ENCODE measurements around the gene MEIS2. TPM values are rescaled to one million over a fixed set of nuclear protein-coding genes. Genes with fewer than 3 reads are reported as not detected.
"Not testable (repeated sequence)": the region's sequence is repeated elsewhere in the genome, so short reads cannot be mapped to it uniquely, and the experiment has no call there.

The MEIS2 gene
- total RNA-seq, 1 donor from 2014 or later, result not detected

DNA sequence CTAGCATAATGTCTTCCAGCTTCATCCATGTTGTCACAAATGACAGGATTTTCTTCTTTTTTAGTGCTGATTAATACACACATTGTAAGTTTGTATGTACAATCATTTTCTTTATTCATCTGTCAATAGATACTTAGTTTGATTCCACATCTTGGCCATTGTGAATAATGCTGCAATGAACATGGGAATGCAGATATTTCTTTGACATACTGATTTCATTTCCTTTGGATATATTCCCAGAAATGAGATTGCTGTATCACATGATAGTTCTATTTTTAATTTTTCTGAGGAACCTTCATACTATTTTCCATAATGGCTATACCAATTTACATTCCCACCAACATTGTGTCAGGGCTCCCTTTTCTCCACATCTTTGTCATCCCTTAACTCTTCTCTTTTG, 117.9 kb downstream of the MEIS2 start:
- H3K4me3 Mint-ChIP-seq, result no peak overlapping the region
- no peaks in the 10 kb centered on the region for H3K27me3 Mint-ChIP-seq (ENCODE audit: insufficient read depth)
- no peak for DNase-seq (ENCODE audit: low spot score)
- no peaks in the 10 kb centered on the region for H3K4me1 Mint-ChIP-seq (ENCODE audit: low read depth)
- peaks cover 9% of the 10 kb centered on the region for H3K9me3 Mint-ChIP-seq
- H3K36me3 Mint-ChIP-seq (ENCODE audit: low read depth), result no peaks in the 10 kb centered on the region
- no peak overlapping the region for H3K27ac Mint-ChIP-seq
- intact Hi-C loops (cut with micrococcal nuclease), result no loop called here

- intact Hi-C loops (cut with micrococcal nuclease); H3K4me3 Mint-ChIP-seq; H3K27ac Mint-ChIP-seq; H3K9me3 Mint-ChIP-seq; H3K4me1 Mint-ChIP-seq (ENCODE audit: low read depth); H3K36me3 Mint-ChIP-seq (ENCODE audit: low read depth); H3K27me3 Mint-ChIP-seq (ENCODE audit: insufficient read depth); DNase-seq (ENCODE audit: low spot score): not testable (repeated sequence)
Observed at GRCh38 chr15:36980281-36980680, 120.1 kb downstream of the MEIS2 start.

DNA sequence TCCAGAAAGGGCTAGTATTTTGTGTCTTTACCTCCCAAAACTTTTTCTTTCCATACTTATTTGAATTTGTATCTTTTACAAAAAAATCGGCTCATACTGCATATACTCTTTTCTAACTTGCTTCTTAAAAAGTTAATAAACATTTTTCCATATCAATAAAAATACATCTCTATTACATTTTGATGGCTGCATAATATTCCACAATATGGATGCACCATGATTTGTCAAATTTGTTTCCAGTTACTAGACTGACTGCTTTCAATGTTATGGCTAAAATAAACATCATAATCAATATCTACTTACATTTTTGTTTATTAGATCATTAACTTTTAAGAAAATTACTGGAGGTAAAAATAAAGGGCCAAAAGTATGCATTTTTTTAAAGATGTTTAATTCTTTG, 121.7 kb downstream of the MEIS2 start:
- H3K4me3 Mint-ChIP-seq, result no peak overlapping the region
- H3K9me3 Mint-ChIP-seq, result peaks cover 1% of the 10 kb centered on the region
- no peaks in the 10 kb centered on the region for H3K4me1 Mint-ChIP-seq (ENCODE audit: low read depth)
- intact Hi-C loops (cut with micrococcal nuclease), result no loop called here
- H3K36me3 Mint-ChIP-seq (ENCODE audit: low read depth), result no peaks in the 10 kb centered on the region
- H3K27me3 Mint-ChIP-seq (ENCODE audit: insufficient read depth), result no peaks in the 10 kb centered on the region
- DNase-seq (ENCODE audit: low spot score), result no peak
- no peak overlapping the region for H3K27ac Mint-ChIP-seq

DNA sequence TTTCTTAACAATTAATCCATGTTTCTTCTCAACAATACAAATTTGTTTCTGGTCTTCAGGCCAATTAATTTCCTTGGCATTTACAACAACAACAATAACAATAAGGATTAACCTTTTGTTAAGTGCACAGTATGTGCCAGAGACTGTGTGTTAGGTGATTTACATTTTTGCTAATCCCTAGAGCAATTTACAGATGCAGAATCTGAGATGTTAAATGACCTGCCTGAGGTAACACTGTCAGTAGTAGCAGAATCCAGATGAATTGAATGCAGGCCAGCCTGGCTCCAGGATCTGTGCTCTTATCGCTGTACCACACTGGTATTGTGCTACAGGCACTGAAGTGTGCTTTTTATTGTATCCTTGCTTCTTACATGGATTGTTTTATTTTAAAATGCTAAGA, 122.2 kb downstream of the MEIS2 start:
- DNase-seq (ENCODE audit: low spot score), result no peak
- Mint-ChIP-seq H3K4me3 (no peak overlapping the region), H3K27ac (no peak overlapping the region), H3K9me3 (no peaks in the 10 kb centered on the region), H3K36me3 (ENCODE audit: low read depth) (no peaks in the 10 kb centered on the region), H3K27me3 (ENCODE audit: insufficient read depth) (no peaks in the 10 kb centered on the region), H3K4me1 (ENCODE audit: low read depth) (no peaks in the 10 kb centered on the region)
- intact Hi-C loops (cut with micrococcal nuclease), result no loop called here

GRCh38 chr15:36977659-36978058, 122.7 kb downstream of the MEIS2 start:
- intact Hi-C loops (cut with micrococcal nuclease), result no loop called here
- H3K27ac Mint-ChIP-seq, result no peak overlapping the region
- H3K4me1 Mint-ChIP-seq (ENCODE audit: low read depth), result no peaks in the 10 kb centered on the region
- H3K9me3 Mint-ChIP-seq, result no peaks in the 10 kb centered on the region
- no peaks in the 10 kb centered on the region for H3K36me3 Mint-ChIP-seq (ENCODE audit: low read depth)
- H3K4me3 Mint-ChIP-seq, result no peak overlapping the region
- no peaks in the 10 kb centered on the region for H3K27me3 Mint-ChIP-seq (ENCODE audit: insufficient read depth)
- no peak for DNase-seq (ENCODE audit: low spot score)

GRCh38 chr15:36972704-36973103, 127.6 kb downstream of the MEIS2 start:
- H3K36me3 Mint-ChIP-seq (ENCODE audit: low read depth), result no peaks in the 10 kb centered on the region
- H3K9me3 Mint-ChIP-seq, result no peaks in the 10 kb centered on the region
- H3K27ac Mint-ChIP-seq, result no peak overlapping the region
- intact Hi-C loops (cut with micrococcal nuclease), result no loop called here
- DNase-seq (ENCODE audit: low spot score), result no peak
- no peaks in the 10 kb centered on the region for H3K27me3 Mint-ChIP-seq (ENCODE audit: insufficient read depth)
- no peaks in the 10 kb centered on the region for H3K4me1 Mint-ChIP-seq (ENCODE audit: low read depth)
- H3K4me3 Mint-ChIP-seq, result no peak overlapping the region

DNA sequence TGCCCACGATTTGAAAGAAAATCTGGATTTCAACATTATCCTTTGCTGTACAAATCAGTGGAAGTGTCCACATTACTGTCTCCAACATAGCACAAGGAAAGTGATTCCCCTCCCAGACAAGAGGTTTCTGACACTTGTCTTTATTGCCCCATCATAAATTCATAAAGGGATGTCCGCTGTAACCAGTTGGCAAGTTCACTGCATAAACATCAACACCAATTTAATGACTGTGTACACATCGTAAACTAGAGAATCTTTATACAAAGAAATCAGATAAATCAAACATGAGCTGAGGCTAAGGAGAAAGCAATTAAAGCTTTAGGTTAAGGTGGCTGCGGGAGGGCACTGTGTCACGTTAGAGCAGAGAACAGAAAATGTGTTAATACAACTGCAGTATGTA, 129.8 kb downstream of the MEIS2 start:
- intact Hi-C loops (cut with micrococcal nuclease), result no loop called here
- Mint-ChIP-seq H3K36me3 (ENCODE audit: low read depth) (no peaks in the 10 kb centered on the region), H3K4me1 (ENCODE audit: low read depth) (no peaks in the 10 kb centered on the region), H3K27ac (no peak overlapping the region), H3K4me3 (no peak overlapping the region), H3K9me3 (no peaks in the 10 kb centered on the region), H3K27me3 (ENCODE audit: insufficient read depth) (no peaks in the 10 kb centered on the region)
- DNase-seq (ENCODE audit: low spot score), result no peak

GRCh38 chr15:36967929-36968328, 132.4 kb downstream of the MEIS2 start:
- intact Hi-C loops (cut with micrococcal nuclease), result no loop called here
- no peaks in the 10 kb centered on the region for H3K9me3 Mint-ChIP-seq

GRCh38 chr15:36966708-36967107, 133.6 kb downstream of the MEIS2 start:
- no peaks in the 10 kb centered on the region for H3K27me3 Mint-ChIP-seq (ENCODE audit: insufficient read depth)
- no peak for DNase-seq (ENCODE audit: low spot score)
- no peaks in the 10 kb centered on the region for H3K4me1 Mint-ChIP-seq (ENCODE audit: low read depth)
- no peak overlapping the region for H3K27ac Mint-ChIP-seq
- no peak overlapping the region for H3K4me3 Mint-ChIP-seq
- intact Hi-C loops (cut with micrococcal nuclease), result no loop called here
- H3K9me3 Mint-ChIP-seq, result no peaks in the 10 kb centered on the region
- H3K36me3 Mint-ChIP-seq (ENCODE audit: low read depth), result no peaks in the 10 kb centered on the region

More at GRCh38 chr15:36967929-36968328, 132.4 kb downstream of the MEIS2 start:
- Mint-ChIP-seq H3K27me3 (ENCODE audit: insufficient read depth) (no peaks in the 10 kb centered on the region), H3K4me1 (ENCODE audit: low read depth) (no peaks in the 10 kb centered on the region), H3K36me3 (ENCODE audit: low read depth) (no peaks in the 10 kb centered on the region), H3K27ac (no peak overlapping the region), H3K4me3 (no peak overlapping the region)
- no peak for DNase-seq (ENCODE audit: low spot score)

DNA sequence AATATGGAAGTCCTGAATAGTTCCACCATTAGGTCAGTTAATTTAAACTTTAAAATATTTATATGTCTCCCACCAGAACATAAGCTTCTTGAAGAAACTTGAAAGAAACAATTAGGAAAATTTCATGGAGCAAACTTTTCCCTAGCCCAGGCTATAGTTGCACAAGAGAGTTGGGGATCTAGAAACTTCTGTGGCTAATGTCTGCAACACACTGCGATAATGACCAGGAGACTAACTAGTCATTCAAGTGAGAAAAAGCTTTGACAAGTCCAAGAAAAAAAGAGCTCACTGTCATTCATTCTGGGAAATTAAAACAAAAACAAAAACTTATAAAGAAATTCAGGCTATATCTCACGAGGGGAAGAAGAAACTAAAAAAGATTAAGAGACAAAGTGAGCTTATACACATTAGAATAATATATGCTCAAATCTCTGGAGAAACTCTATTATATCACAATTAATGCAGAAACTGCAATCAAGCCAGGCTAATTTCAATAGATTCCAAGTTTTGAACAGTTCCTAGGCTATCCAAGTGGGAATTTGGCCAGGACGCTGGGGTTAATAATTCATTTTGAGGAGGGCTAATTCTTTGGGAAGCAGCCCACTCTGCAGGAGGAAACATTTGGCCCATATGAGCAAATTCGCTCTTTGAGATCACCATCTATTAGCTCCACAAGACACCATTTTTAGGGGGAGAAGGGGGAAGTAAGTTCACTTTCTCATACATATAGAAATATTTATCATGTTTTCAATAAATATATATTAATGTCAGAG, 134.6 kb downstream of the MEIS2 start:
- intact Hi-C loops (cut with micrococcal nuclease), result no loop called here
- H3K9me3 Mint-ChIP-seq, result no peaks in the 10 kb centered on the region
- H3K27ac Mint-ChIP-seq, result no peak overlapping the region
- no peak for DNase-seq (ENCODE audit: low spot score)
- H3K4me3 Mint-ChIP-seq, result no peak overlapping the region
- H3K27me3 Mint-ChIP-seq (ENCODE audit: insufficient read depth), result no peaks in the 10 kb centered on the region
- H3K4me1 Mint-ChIP-seq (ENCODE audit: low read depth), result no peaks in the 10 kb centered on the region
- no peaks in the 10 kb centered on the region for H3K36me3 Mint-ChIP-seq (ENCODE audit: low read depth)

DNA sequence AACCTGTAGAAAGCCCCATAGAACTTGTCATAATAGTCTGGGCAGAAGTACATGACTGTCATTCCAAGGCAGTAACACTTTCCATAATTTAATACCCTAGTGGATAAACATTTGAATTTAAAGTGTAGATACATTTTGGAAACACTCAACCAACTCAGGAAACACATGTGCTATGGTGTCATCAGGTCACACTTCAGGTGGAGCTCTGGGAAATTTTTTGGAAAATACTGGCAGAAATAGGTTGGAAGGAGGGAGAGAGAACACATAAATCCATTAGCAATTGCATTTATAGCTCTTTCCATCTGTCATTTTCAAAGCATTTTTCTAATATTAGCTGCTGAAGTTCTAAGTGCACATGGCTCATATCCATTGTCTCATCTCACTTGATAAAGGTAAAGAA, 135.7 kb downstream of the MEIS2 start:
- H3K27me3 Mint-ChIP-seq (ENCODE audit: insufficient read depth), result no peaks in the 10 kb centered on the region
- no peak for DNase-seq (ENCODE audit: low spot score)
- H3K4me1 Mint-ChIP-seq (ENCODE audit: low read depth), result no peaks in the 10 kb centered on the region
- H3K4me3 Mint-ChIP-seq, result no peak overlapping the region
- intact Hi-C loops (cut with micrococcal nuclease), result no loop called here
- H3K27ac Mint-ChIP-seq, result no peak overlapping the region
- H3K36me3 Mint-ChIP-seq (ENCODE audit: low read depth), result no peaks in the 10 kb centered on the region
- H3K9me3 Mint-ChIP-seq, result no peaks in the 10 kb centered on the region

DNA sequence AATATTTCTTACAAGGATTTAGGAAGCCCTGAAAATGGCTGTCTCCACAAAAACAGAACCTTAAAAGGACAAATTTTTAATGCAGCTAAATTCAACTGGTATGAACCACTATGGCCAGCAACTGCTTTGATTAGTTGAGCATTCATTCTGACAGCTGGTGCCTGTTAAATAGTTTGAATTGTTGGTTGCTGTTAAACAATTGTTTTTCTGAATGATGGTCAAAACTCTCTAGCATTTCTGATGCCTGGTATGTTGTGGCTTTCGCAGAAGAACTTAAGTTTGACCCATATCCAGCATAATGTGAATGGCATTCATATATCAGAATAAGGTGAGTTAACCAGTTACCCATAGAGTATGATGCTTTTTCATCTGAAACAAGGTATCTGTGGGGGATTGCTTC, 138.4 kb downstream of the MEIS2 start:
- H3K36me3 Mint-ChIP-seq (ENCODE audit: low read depth), result no peaks in the 10 kb centered on the region
- H3K27ac Mint-ChIP-seq, result no peak overlapping the region
- H3K4me3 Mint-ChIP-seq, result no peak overlapping the region
- H3K4me1 Mint-ChIP-seq (ENCODE audit: low read depth), result no peaks in the 10 kb centered on the region
- intact Hi-C loops (cut with micrococcal nuclease), result no loop called here
- H3K27me3 Mint-ChIP-seq (ENCODE audit: insufficient read depth), result no peaks in the 10 kb centered on the region
- H3K9me3 Mint-ChIP-seq, result no peaks in the 10 kb centered on the region
- no peak for DNase-seq (ENCODE audit: low spot score)

- Mint-ChIP-seq H3K27ac (no peak overlapping the region), H3K4me3 (no peak overlapping the region), H3K4me1 (ENCODE audit: low read depth) (no peaks in the 10 kb centered on the region), H3K9me3 (no peaks in the 10 kb centered on the region), H3K36me3 (ENCODE audit: low read depth) (no peaks in the 10 kb centered on the region), H3K27me3 (ENCODE audit: insufficient read depth) (no peaks in the 10 kb centered on the region)
- DNase-seq (ENCODE audit: low spot score), result no peak
- intact Hi-C loops (cut with micrococcal nuclease), result no loop called here
Observed at GRCh38 chr15:36960947-36961227, 139.5 kb downstream of the MEIS2 start.
